Activated CD4-positive, alpha-beta T cell treated with anti-CD3 and anti-CD28 coated beads, Interleukin-10, Interleukin-2, amounts not matched to agents 100 ng/mL and 50 ng/mL, durations not matched to agents 16 hours and 8 hours (primary cell): ENCODE data around the gene KRTAP12-2.

Experiments used
- DNase-seq: peaks from one replicate; pipeline ENCODE4 v3.0.0-alpha.2; 2020

Gene KRTAP12-2

GRCh38 chr21:44623575-44623974 lies 43.2 kb downstream of the KRTAP12-2 start:
- no peak for DNase-seq

GRCh38 chr21:44619886-44620285 lies 46.8 kb downstream of the KRTAP12-2 start:
- no peak for DNase-seq

- DNase-seq: peak; percentile 57
Observed at GRCh38 chr21:44618909-44619308, 47.8 kb downstream of the KRTAP12-2 start.

GRCh38 chr21:44618504-44618903 lies 48.2 kb downstream of the KRTAP12-2 start:
- DNase-seq: no peak

GRCh38 chr21:44617071-44617501 lies 49.6 kb downstream of the KRTAP12-2 start:
- no peak for DNase-seq

GRCh38 chr21:44616591-44616926 lies 50.2 kb downstream of the KRTAP12-2 start:
- DNase-seq: no peak
